ENCODE data around the gene CDC14B.

DNA sequence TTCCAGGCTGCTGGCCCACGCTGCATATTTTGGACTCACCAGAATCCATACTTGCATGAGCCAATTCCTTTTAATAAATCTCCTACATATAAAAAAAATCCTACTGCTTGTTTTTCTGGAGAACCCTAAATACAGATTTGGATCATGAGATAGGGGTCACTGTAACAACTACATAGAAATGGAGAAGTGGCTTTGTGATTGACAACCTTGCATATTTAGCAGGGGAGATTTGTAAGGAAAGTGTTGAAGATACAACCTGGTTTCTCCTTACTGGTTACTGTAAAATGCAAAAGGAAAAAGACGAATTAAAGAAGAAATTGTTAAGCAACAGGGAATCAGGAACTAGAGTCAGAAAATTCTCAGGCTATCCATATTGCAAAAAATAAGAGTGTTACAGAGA lies 94.9 kb downstream of the CDC14B start:
- TF ChIP-seq MAFK (IDR thresholded peaks at IDR 0.05; ENCODE audit: low read depth, low read length) (no peak), POLR2A (IDR thresholded peaks at IDR 0.05; ENCODE audit: low read depth, low read length) (no peak), RFX5 (IDR thresholded peaks at IDR 0.05; ENCODE audit: low read depth, low read length) (no peak), BHLHE40 (IDR thresholded peaks at IDR 0.05; ENCODE audit: low read depth, low read length) (no peak), SMC3 (IDR thresholded peaks at IDR 0.05; ENCODE audit: low read depth, low read length) (no peak)
- TF ChIP-seq, protein P1, sequence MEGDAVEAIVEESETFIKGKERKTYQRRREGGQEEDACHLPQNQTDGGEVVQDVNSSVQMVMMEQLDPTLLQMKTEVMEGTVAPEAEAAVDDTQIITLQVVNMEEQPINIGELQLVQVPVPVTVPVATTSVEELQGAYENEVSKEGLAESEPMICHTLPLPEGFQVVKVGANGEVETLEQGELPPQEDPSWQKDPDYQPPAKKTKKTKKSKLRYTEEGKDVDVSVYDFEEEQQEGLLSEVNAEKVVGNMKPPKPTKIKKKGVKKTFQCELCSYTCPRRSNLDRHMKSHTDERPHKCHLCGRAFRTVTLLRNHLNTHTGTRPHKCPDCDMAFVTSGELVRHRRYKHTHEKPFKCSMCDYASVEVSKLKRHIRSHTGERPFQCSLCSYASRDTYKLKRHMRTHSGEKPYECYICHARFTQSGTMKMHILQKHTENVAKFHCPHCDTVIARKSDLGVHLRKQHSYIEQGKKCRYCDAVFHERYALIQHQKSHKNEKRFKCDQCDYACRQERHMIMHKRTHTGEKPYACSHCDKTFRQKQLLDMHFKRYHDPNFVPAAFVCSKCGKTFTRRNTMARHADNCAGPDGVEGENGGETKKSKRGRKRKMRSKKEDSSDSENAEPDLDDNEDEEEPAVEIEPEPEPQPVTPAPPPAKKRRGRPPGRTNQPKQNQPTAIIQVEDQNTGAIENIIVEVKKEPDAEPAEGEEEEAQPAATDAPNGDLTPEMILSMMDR (conservative IDR thresholded peaks at IDR 0.05; ENCODE audit: low read depth, low read length) = no peak
- TF ChIP-seq, protein P2, sequence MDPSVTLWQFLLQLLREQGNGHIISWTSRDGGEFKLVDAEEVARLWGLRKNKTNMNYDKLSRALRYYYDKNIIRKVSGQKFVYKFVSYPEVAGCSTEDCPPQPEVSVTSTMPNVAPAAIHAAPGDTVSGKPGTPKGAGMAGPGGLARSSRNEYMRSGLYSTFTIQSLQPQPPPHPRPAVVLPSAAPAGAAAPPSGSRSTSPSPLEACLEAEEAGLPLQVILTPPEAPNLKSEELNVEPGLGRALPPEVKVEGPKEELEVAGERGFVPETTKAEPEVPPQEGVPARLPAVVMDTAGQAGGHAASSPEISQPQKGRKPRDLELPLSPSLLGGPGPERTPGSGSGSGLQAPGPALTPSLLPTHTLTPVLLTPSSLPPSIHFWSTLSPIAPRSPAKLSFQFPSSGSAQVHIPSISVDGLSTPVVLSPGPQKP (IDR thresholded peaks at IDR 0.05; ENCODE audit: borderline replicate concordance, low read depth, low read length) = no peak

All from IMR-90 (cell line).